HepG2 (cell line): ENCODE data around the gene SMAD3. TPM values are rescaled to one million over a fixed set of nuclear protein-coding genes. Genes with fewer than 3 reads are reported as not detected.
A peak's percentile ranks its signal among the peaks of the same experiment; 100 is the strongest.

Experiments
- ATAC-seq: fragments of 200-7000 bp; cut with Tn5 transposase; 3 replicates; pipeline ENCODE4 v1.9.1; 2020; ENCODE audit warnings: mild to moderate bottlenecking, moderate library complexity
- BruUV-seq: library from RNA; stranded (reverse); fragments of 400-500 nt; replicated peaks from 2 replicates; lab custom pipeline; 2021; lab: Mats Ljungman, UMichigan
- CTCF ChIA-PET: fragments of 300-600 bp; formaldehyde crosslinking; extraction: SDS; loops from one replicate; lab custom pipeline; 2021; ENCODE audit warnings: low total read pairs, inconsistent platforms, low intra/inter-chr PET ratio; lab: Yijun Ruan, JAX
- POLR2A ChIA-PET: fragments of 350-600 bp; sonication (Branson Sonifier 250); formaldehyde crosslinking; loops from one replicate; lab custom pipeline; 2020; ENCODE audit warnings: antibody characterized with exemption, inconsistent platforms; lab: Yijun Ruan, JAX
- DNase-seq: peaks from one replicate; pipeline ENCODE4 v3.0.0-alpha.2; 2015; ENCODE audit warnings: low spot score
- FAIRE-seq: peaks from 3 replicates; lab custom pipeline; 2011; peaks lifted over from hg19 to GRCh38; lab: Jason Lieb, UNC
- H2AFZ ChIP-seq: one replicate; pipeline ENCODE4 v1.6.1; 2011; ENCODE audit warnings: low read length, inconsistent platforms
- H3K27ac ChIP-seq: fragments of 300-600 bp; 3 replicates; pipeline ENCODE4 v1.8.0; 2011; ENCODE audit warnings: mixed run types, mild to moderate bottlenecking, mixed read lengths, low read length, inconsistent platforms; ENCODE audit not compliant: insufficient read depth; ENCODE audit errors: extremely low read length
- H3K27me3 ChIP-seq, 2 experiments: fragments of 200-600 bp in 1 of 2; 2 replicates in 1 of 2; 3 replicates in 1 of 2; pipeline versions ENCODE4 v1.6.0 to v1.8.0; 2011; ENCODE audit warnings: low read length in 2 of 2, mild to moderate bottlenecking in 2 of 2, moderate library complexity in 2 of 2, inconsistent platforms in 1 of 2; ENCODE audit not compliant: insufficient read depth in 2 of 2, control insufficient read depth in 1 of 2
- H3K36me3 ChIP-seq, 2 experiments: fragments of 200-600 bp in 1 of 2; replicated peaks in 1 of 2; 2 replicates in 1 of 2; 3 replicates in 1 of 2; pipeline versions ENCODE4 v1.5.1 to v1.8.0; 2011; ENCODE audit warnings: low read length in 2 of 2, inconsistent platforms in 1 of 2; ENCODE audit not compliant: insufficient read depth in 2 of 2, control insufficient read depth in 1 of 2
- H3K4me1 ChIP-seq: 2 replicates; pipeline ENCODE4 v1.5.1; 2012; ENCODE audit warnings: low read length, inconsistent platforms; ENCODE audit not compliant: insufficient read depth
- H3K4me2 ChIP-seq: 2 replicates; pipeline ENCODE4 v1.6.0; 2011; ENCODE audit warnings: low read depth, low read length, inconsistent platforms
- H3K4me3 ChIP-seq, 3 experiments: fragments of 200-600 bp in 1 of 3; sonication (generic), shearing (Covaris generic) in 1 of 3; replicated peaks in 1 of 3; 2 replicates each; pipeline ENCODE4 v1.5.1; 2011 to 2016; ENCODE audit warnings: low read length in 3 of 3, inconsistent platforms in 2 of 3, low read depth in 2 of 3, mild to moderate bottlenecking in 2 of 3, control low read depth in 1 of 3, mixed read lengths in 1 of 3; ENCODE audit not compliant: insufficient read depth in 1 of 3
- H3K79me2 ChIP-seq: one replicate; pipeline ENCODE4 v1.6.1; 2011; ENCODE audit warnings: low read length, inconsistent platforms; ENCODE audit not compliant: insufficient read depth
- H3K9ac ChIP-seq: 2 replicates; pipeline ENCODE4 v1.6.0; 2011; ENCODE audit warnings: mild to moderate bottlenecking, low read depth, low read length, inconsistent platforms; ENCODE audit not compliant: insufficient read depth
- H3K9me3 ChIP-seq: 2 replicates; pipeline ENCODE4 v1.5.1; 2012; ENCODE audit warnings: mild to moderate bottlenecking, low read length
- H4K20me1 ChIP-seq: 2 replicates; pipeline ENCODE4 v1.6.0; 2011; ENCODE audit warnings: inconsistent platforms, mild to moderate bottlenecking, low read length, moderate library complexity; ENCODE audit not compliant: insufficient read depth
- CBX1 ChIP-seq: IDR thresholded peaks from one replicate; pipeline ENCODE4 v1.6.1; 2016; ENCODE audit warnings: antibody characterized with exemption, low read depth
- CBX5 ChIP-seq: sonication (generic); formaldehyde crosslinking; IDR thresholded peaks from 2 replicates; pipeline ENCODE4 v1.4.0; 2020; ENCODE audit warnings: missing genetic modification reagents, borderline replicate concordance
- FOXA1 ChIP-seq, 2 experiments: fragments of 450-650 bp in 1 of 2; sonication (generic) in 1 of 2; formaldehyde crosslinking in 1 of 2; IDR thresholded peaks; 2 replicates each; pipeline versions ENCODE4 v1.4.0 to v1.6.1; 2016 to 2020; ENCODE audit warnings: missing genetic modification reagents in 1 of 2
- IRX3 ChIP-seq: sonication (generic); formaldehyde crosslinking; IDR thresholded peaks from 2 replicates; pipeline ENCODE4 v1.8.1; 2023; ENCODE audit warnings: mild to moderate bottlenecking, low read depth, missing genetic modification reagents, borderline replicate concordance
- SRF ChIP-seq: IDR thresholded peaks from 2 replicates; pipeline ENCODE4 v1.6.1; 2011; ENCODE audit warnings: mild to moderate bottlenecking, low read depth, low read length, moderate library complexity
- ZNF263 ChIP-seq: sonication (generic); formaldehyde crosslinking; IDR thresholded peaks from 2 replicates; pipeline ENCODE4 v1.4.0; 2020; ENCODE audit warnings: missing genetic modification reagents
- WGBS: methylation state at CpG from one replicate; pipeline ENCODE4 v1.1.6; 2017; ENCODE audit warnings: low lambda C conversion rate; 5-methylcytosine and 5-hydroxymethylcytosine counted together
- in situ Hi-C: cut with HindIII; loops from 2 replicates; pipeline ENCODE4 v1.10.0; 2017; ENCODE audit warnings: low pct_unique_long_range_greater_than_20kb; ENCODE audit not compliant: extremely low pct_ligation_motif_present
- intact Hi-C: fragments of 100-400 bp; cut with micrococcal nuclease; formaldehyde crosslinking; loops from one replicate; pipeline ENCODE4 v1.10.0; 2022; ENCODE audit not compliant: unreplicated experiment
- polyA plus RNA-seq, 8 experiments: library from polyadenylated mRNA; depleted of rRNA in 3 of 8; stranded (reverse) in 7 of 8; unstranded in 1 of 8; fragments of >200 nt; fragmentation: Illumina TruSeq in 4 of 8; extraction: Trizol in 4 of 8; gene quantifications; 2 replicates each; pipeline versions ENCODE4 v1.2.1 to v1.2.3, GENCODE V29; 2011 to 2016; ENCODE audit warnings: low read depth in 4 of 8, missing spikeins in 1 of 8, mixed read lengths in 1 of 8; ENCODE audit not compliant: insufficient read depth in 1 of 8
- total RNA-seq, 5 experiments: library from RNA; depleted of rRNA; stranded (reverse); fragments of >200 nt; fragmentation: Illumina TruSeq; extraction: Trizol; gene quantifications; 2 replicates each; pipeline ENCODE4 v1.2.3, GENCODE V29; 2016; ENCODE audit warnings: low read depth in 1 of 5
- TF ChIP-seq, protein P1 (sequence below): IDR thresholded peaks from 2 replicates; pipeline ENCODE4 v1.6.1; 2016; ENCODE audit warnings: low read depth, control low read depth
- TF ChIP-seq, protein P2 (sequence below): sonication (generic); formaldehyde crosslinking; IDR thresholded peaks from 2 replicates; pipeline ENCODE4 v1.5.1; 2020; ENCODE audit warnings: missing genetic modification reagents, mild to moderate bottlenecking, borderline replicate concordance
- TF ChIP-seq, protein P3 (sequence below): sonication (generic); formaldehyde crosslinking; conservative IDR thresholded peaks from 2 replicates; pipeline ENCODE4 v1.8.0; 2022; ENCODE audit warnings: low read depth, missing genetic modification reagents

SMAD3 gene
- total and polyA plus RNA-seq, 2 of the 13 experiments (the other 11 are each of a cell fraction or from before 2014, with no cell fraction given) = 8.6 to 56.3 TPM

DNA sequence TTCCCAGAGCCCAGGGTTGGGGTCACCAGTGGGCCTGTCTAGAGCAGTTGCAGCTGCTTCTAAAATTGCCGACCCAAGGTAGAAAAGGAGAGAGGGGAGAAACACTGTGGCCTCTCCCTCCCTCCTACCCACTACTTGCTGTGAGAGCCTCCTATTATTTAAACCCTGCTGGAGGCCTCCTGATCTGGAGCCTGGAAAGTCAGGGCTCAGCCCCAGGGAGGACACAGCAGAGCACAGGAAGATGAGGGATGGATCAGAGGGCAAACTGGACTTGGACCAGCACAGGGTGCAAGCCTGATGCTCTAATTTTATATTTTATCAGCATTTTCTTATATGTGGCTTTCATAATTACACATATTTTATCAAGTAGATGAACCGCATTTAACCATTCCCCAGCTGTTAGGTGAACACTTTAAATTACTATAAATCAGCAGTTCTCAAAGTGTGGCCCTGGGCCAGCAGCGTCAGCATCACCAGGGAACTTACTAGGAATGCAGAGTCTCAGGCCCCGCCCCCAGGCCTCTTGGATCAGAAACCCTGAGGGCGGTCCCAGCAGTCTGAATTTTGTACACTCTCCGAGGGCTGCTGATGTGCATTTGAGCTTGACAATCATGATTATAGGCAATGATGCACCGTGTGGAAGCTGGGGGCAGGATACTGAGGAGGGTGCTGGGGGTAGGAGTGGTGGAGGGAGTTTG lies 26.7 kb downstream of the SMAD3 start:
- no peak overlapping the region for H3K9ac ChIP-seq
- no peak for TF ChIP-seq CBX1
- TF ChIP-seq ZNF263 (CRISPR knock-in tag) = peak; percentile 55; the same call in 1 of the 2 replicates
- TF ChIP-seq, protein P1, sequence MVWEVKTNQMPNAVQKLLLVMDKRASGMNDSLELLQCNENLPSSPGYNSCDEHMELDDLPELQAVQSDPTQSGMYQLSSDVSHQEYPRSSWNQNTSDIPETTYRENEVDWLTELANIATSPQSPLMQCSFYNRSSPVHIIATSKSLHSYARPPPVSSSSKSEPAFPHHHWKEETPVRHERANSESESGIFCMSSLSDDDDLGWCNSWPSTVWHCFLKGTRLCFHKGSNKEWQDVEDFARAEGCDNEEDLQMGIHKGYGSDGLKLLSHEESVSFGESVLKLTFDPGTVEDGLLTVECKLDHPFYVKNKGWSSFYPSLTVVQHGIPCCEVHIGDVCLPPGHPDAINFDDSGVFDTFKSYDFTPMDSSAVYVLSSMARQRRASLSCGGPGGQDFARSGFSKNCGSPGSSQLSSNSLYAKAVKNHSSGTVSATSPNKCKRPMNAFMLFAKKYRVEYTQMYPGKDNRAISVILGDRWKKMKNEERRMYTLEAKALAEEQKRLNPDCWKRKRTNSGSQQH (CRISPR knock-in tag) = no peak
- TF ChIP-seq, all 625 proteins: peak for 1
- no peak overlapping the region for H3K4me2 ChIP-seq
- H3K27ac ChIP-seq = no peak overlapping the region
- peaks cover 15 to 61% of the 10 kb centered on the region in 2 experiments; a peak in 4 of 5 replicates for H3K36me3 ChIP-seq
- H3K79me2 ChIP-seq = peaks cover 87% of the 10 kb centered on the region
- no peak for ATAC-seq
- DNase-seq = no peak
- H2AFZ ChIP-seq = no peak overlapping the region
- FAIRE-seq = no peak
- in situ Hi-C loops (no loop called here), intact Hi-C loops (no loop called here)
- peaks cover 24% of the 10 kb centered on the region for H3K4me1 ChIP-seq
- ChIA-PET POLR2A (no interaction called here), CTCF (no interaction called here)
- H3K9me3 ChIP-seq = no peaks in the 10 kb centered on the region
- 93% methylated on average over 4 of the region's 7 CpGs for WGBS
- no TSS peak for BruUV-seq
- no peak overlapping the region for H3K4me3 ChIP-seq
- peaks cover 75% of the 10 kb centered on the region for H4K20me1 ChIP-seq
- H3K27me3 ChIP-seq = no peaks in the 10 kb centered on the region

DNA sequence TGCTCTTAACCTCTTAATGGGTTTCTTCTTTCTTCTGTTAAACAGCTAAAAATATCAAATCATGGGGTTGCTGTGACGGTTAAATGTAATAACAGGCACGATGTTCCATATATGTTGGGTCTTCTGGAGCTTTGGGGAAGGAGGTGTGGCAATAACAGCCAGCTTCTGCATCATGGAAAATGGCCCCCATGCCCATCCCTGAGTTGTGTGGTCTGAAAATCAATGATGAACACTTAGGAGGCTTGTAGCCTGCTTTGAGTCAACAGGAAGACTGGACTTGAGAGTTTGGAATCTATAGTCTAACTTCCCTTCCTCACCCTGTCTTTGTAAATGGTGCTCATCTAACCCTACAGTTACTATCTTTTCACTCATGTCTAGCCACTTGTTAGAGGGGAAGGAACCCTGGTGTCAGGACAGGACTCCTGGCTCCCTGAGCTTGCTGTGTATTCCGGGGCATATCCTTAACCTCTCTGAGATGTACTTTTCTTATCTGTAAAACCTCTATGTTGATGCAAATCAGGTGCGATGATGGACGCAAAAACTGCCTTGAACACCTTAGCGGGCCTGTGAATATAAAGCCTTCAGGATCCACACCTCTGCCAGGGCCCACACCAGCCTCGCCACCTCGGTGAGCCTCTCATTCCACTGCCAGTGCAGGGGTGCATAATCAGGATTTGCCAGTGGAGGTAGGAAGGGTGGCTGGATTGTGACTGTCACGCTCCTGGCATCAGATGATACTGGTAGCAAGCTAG lies 27.5 kb downstream of the SMAD3 start:
- no peak for ATAC-seq
- intact Hi-C loops (no loop called here), in situ Hi-C loops (no loop called here)
- Histone ChIP-seq H3K4me1 (peaks cover 27% of the 10 kb centered on the region), H3K9me3 (no peaks in the 10 kb centered on the region), H4K20me1 (peaks cover 77% of the 10 kb centered on the region), H3K36me3 (peaks cover 16 to 57% of the 10 kb centered on the region in 2 experiments; a peak in 4 of 5 replicates), H3K4me3 (no peak overlapping the region), H3K9ac (no peak overlapping the region), H3K4me2 (no peak overlapping the region), H3K79me2 (peaks cover 87% of the 10 kb centered on the region), H3K27ac (no peak overlapping the region), H3K27me3 (no peaks in the 10 kb centered on the region), H2AFZ (no peak overlapping the region)
- BruUV-seq = no TSS peak
- POLR2A ChIA-PET = no interaction called here
- WGBS = 99% methylated on average over 9 of the region's 9 CpGs
- CTCF ChIA-PET = no interaction called here
- FAIRE-seq = no peak
- DNase-seq = no peak
- TF ChIP-seq CBX5 (CRISPR knock-in tag) = no peak
- TF ChIP-seq, protein P2, sequence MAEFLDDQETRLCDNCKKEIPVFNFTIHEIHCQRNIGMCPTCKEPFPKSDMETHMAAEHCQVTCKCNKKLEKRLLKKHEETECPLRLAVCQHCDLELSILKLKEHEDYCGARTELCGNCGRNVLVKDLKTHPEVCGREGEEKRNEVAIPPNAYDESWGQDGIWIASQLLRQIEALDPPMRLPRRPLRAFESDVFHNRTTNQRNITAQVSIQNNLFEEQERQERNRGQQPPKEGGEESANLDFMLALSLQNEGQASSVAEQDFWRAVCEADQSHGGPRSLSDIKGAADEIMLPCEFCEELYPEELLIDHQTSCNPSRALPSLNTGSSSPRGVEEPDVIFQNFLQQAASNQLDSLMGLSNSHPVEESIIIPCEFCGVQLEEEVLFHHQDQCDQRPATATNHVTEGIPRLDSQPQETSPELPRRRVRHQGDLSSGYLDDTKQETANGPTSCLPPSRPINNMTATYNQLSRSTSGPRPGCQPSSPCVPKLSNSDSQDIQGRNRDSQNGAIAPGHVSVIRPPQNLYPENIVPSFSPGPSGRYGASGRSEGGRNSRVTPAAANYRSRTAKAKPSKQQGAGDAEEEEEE (CRISPR knock-in tag) = no peak
- no peak for TF ChIP-seq IRX3 (CRISPR knock-in tag)
- TF ChIP-seq FOXA1 (IDR thresholded peaks at IDR 0.05) = no peak
- TF ChIP-seq FOXA1 (CRISPR knock-in tag; IDR thresholded peaks at IDR 0.05) = no peak
- TF ChIP-seq, protein P3, sequence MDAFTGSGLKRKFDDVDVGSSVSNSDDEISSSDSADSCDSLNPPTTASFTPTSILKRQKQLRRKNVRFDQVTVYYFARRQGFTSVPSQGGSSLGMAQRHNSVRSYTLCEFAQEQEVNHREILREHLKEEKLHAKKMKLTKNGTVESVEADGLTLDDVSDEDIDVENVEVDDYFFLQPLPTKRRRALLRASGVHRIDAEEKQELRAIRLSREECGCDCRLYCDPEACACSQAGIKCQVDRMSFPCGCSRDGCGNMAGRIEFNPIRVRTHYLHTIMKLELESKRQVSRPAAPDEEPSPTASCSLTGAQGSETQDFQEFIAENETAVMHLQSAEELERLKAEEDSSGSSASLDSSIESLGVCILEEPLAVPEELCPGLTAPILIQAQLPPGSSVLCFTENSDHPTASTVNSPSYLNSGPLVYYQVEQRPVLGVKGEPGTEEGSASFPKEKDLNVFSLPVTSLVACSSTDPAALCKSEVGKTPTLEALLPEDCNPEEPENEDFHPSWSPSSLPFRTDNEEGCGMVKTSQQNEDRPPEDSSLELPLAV = no peak
- TF ChIP-seq SRF = no peak
